Trophoblast cell (in vitro differentiated cells and primary cell): ENCODE measurements around the gene GNPAT.

Experiments used
- DNase-seq, 2 donors: peaks; one replicate each; pipeline ENCODE4 v3.0.0-alpha.2; 2016
- H2AFZ ChIP-seq: 2 replicates; pipeline ENCODE4 v1.6.1; 2013; ENCODE audit warnings: low read length, moderate library complexity, mild to moderate bottlenecking; ENCODE audit not compliant: insufficient read depth, poor library complexity
- H2AK5ac ChIP-seq: 2 replicates; pipeline ENCODE4 v1.6.1; 2013; ENCODE audit warnings: mild to moderate bottlenecking, low read length
- H2BK120ac ChIP-seq: 2 replicates; pipeline ENCODE4 v1.6.1; 2013; ENCODE audit warnings: low read length, mild to moderate bottlenecking, moderate library complexity; ENCODE audit not compliant: insufficient read depth, poor library complexity
- H2BK12ac ChIP-seq: 2 replicates; pipeline ENCODE4 v1.6.1; 2013; ENCODE audit warnings: mild to moderate bottlenecking, low read length, moderate library complexity
- H2BK5ac ChIP-seq: 2 replicates; pipeline ENCODE4 v1.6.1; 2013; ENCODE audit warnings: low read length, low read depth, moderate library complexity, mild to moderate bottlenecking; ENCODE audit not compliant: poor library complexity
- H3K14ac ChIP-seq: 2 replicates; pipeline ENCODE4 v1.6.1; 2013; ENCODE audit warnings: mild to moderate bottlenecking, low read length
- H3K18ac ChIP-seq: 2 replicates; pipeline ENCODE4 v1.6.1; 2013; ENCODE audit warnings: mild to moderate bottlenecking, low read length
- H3K23ac ChIP-seq: 2 replicates; pipeline ENCODE4 v1.6.1; 2013; ENCODE audit warnings: low read length
- H3K27ac ChIP-seq: 2 replicates; pipeline ENCODE4 v1.5.1; 2013; ENCODE audit warnings: low read depth, mild to moderate bottlenecking, inconsistent platforms, low read length, moderate library complexity
- H3K27me3 ChIP-seq: 2 replicates; pipeline ENCODE4 v1.6.1; 2013; ENCODE audit warnings: inconsistent platforms, mild to moderate bottlenecking, low read length, moderate library complexity; ENCODE audit not compliant: insufficient read depth
- H3K36me3 ChIP-seq, 2 experiments: 1 replicate in 1 of 2; 2 replicates in 1 of 2; pipeline ENCODE4 v1.6.1; 2013; ENCODE audit warnings: low read length in 2 of 2, mild to moderate bottlenecking in 2 of 2, moderate library complexity in 1 of 2; ENCODE audit not compliant: insufficient read depth in 2 of 2, control insufficient read depth in 1 of 2
- H3K4ac ChIP-seq: 2 replicates; pipeline ENCODE4 v1.6.1; 2013; ENCODE audit warnings: low read depth, mild to moderate bottlenecking, low read length, moderate library complexity
- H3K4me1 ChIP-seq, 2 experiments: 1 replicate in 1 of 2; 2 replicates in 1 of 2; pipeline ENCODE4 v1.6.1; 2013; ENCODE audit warnings: low read length in 2 of 2, mild to moderate bottlenecking in 2 of 2, moderate library complexity in 1 of 2; ENCODE audit not compliant: insufficient read depth in 2 of 2, control insufficient read depth in 1 of 2
- H3K4me2 ChIP-seq: 2 replicates; pipeline ENCODE4 v1.6.1; 2013; ENCODE audit warnings: inconsistent platforms, mild to moderate bottlenecking, low read length, moderate library complexity
- H3K4me3 ChIP-seq: 2 replicates; pipeline ENCODE4 v1.5.1; 2013; ENCODE audit warnings: mild to moderate bottlenecking, low read depth, low read length, inconsistent platforms
- H3K79me1 ChIP-seq: one replicate; pipeline ENCODE4 v1.6.1; 2013; ENCODE audit warnings: low read length
- H3K79me2 ChIP-seq: 2 replicates; pipeline ENCODE4 v1.6.1; 2013; ENCODE audit warnings: low read length, mild to moderate bottlenecking; ENCODE audit not compliant: control insufficient read depth, insufficient read depth, poor library complexity
- H3K9ac ChIP-seq: 2 replicates; pipeline ENCODE4 v1.6.1; 2013; ENCODE audit warnings: mild to moderate bottlenecking, low read length
- H3K9me3 ChIP-seq: 2 replicates; pipeline ENCODE4 v1.6.1; 2013; ENCODE audit warnings: low read depth, mild to moderate bottlenecking, control low read depth, inconsistent platforms, low read length; ENCODE audit not compliant: insufficient read depth
- H4K12ac ChIP-seq: 2 replicates; pipeline ENCODE4 v1.6.1; 2013; ENCODE audit warnings: low read depth, mild to moderate bottlenecking, low read length, moderate library complexity
- H4K8ac ChIP-seq: 2 replicates; pipeline ENCODE4 v1.6.1; 2013; ENCODE audit warnings: low read depth, mild to moderate bottlenecking, low read length, moderate library complexity
- H4K91ac ChIP-seq: one replicate; pipeline ENCODE4 v1.6.1; 2013; ENCODE audit warnings: low read depth, mild to moderate bottlenecking, low read length, moderate library complexity
- WGBS: extraction: QIAGEN DNeasy Blood & Tissue Kit; methylation state at CpG from one replicate; pipeline ENCODE4 v1.1.7; 2013; ENCODE audit warnings: missing lambda C conversion rate; ENCODE audit not compliant: insufficient read length, insufficient coverage; ENCODE audit errors: extremely low coverage; 5-methylcytosine and 5-hydroxymethylcytosine counted together

GNPAT gene

DNA sequence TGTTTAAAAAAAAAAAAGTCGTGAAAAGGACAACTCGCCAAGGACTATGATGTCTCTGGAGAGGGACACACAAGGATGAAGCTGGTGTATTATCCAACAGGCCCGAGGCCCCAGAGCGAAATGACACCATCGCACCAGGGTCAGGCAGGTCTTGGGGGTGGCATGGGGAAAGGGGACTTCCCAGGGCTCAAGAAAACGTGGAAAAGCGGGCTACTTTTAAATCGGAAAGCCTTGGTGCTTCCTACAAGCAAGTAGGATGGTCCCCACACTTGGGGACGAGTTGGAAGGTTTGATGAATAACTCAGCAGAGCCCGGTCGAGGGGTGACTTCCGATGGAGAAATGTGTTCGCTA is 505 bp upstream of the GNPAT start:
- H2BK120ac ChIP-seq = peak overlapping the region; percentile 87
- no peaks in the 10 kb centered on the region for H3K9me3 ChIP-seq
- peak overlapping the region; percentile 97 for H3K4me2 ChIP-seq
- H4K12ac ChIP-seq = peak overlapping the region; percentile 98
- H3K9ac ChIP-seq = peak overlapping the region; percentile 80
- peak overlapping the region; percentile 87 for H3K4ac ChIP-seq
- H3K4me3 ChIP-seq = peak overlapping the region; percentile 79
- H2AK5ac ChIP-seq = peak overlapping the region; percentile 47
- H2BK5ac ChIP-seq = no peak overlapping the region
- H3K79me1 ChIP-seq = peaks cover 9% of the 10 kb centered on the region
- no CpG with 5 or more reads among the region's 13 CpGs for WGBS
- peaks cover 6 to 9% of the 10 kb centered on the region in 2 experiments for H3K36me3 ChIP-seq
- peak in 1 of 2 donors; percentile 17 for DNase-seq
- H3K79me2 ChIP-seq = peaks cover 12% of the 10 kb centered on the region
- peak overlapping the region; percentile 97 for H3K14ac ChIP-seq
- H3K27ac ChIP-seq = no peak overlapping the region
- H2AFZ ChIP-seq = peak overlapping the region; percentile 80
- peak overlapping the region; percentile 98 for H4K8ac ChIP-seq
- H3K23ac ChIP-seq = no peak overlapping the region
- H3K18ac ChIP-seq = peak overlapping the region; percentile 92
- H3K27me3 ChIP-seq = no peaks in the 10 kb centered on the region
- no peak overlapping the region for H2BK12ac ChIP-seq
- peaks cover 2 to 3% of the 10 kb centered on the region in 2 experiments for H3K4me1 ChIP-seq
- peak overlapping the region; percentile 90 for H4K91ac ChIP-seq

DNA sequence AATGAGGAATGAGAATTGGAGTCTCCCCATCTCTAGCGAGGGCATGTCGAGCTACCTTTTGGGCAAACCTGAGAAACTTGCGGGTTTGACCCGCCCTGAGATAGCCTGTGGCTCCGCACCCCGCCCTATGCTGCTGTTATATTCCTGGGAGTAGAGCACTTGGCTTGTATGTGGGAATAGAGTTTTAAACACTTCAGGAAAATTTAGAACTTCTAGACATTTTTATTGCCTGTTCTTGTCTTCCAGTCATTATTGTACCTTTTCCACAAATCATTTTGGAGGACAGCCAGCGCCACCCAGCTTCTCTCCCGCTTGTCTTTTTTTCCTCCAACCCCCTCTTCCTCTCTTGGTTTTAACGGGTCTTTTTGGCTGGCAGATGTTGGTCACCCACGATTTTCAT is 738 bp downstream of the GNPAT start:
- WGBS = no CpG with 5 or more reads among the region's 10 CpGs
- H2AFZ ChIP-seq = peak overlapping the region; percentile 80
- no peaks in the 10 kb centered on the region for H3K27me3 ChIP-seq

DNA sequence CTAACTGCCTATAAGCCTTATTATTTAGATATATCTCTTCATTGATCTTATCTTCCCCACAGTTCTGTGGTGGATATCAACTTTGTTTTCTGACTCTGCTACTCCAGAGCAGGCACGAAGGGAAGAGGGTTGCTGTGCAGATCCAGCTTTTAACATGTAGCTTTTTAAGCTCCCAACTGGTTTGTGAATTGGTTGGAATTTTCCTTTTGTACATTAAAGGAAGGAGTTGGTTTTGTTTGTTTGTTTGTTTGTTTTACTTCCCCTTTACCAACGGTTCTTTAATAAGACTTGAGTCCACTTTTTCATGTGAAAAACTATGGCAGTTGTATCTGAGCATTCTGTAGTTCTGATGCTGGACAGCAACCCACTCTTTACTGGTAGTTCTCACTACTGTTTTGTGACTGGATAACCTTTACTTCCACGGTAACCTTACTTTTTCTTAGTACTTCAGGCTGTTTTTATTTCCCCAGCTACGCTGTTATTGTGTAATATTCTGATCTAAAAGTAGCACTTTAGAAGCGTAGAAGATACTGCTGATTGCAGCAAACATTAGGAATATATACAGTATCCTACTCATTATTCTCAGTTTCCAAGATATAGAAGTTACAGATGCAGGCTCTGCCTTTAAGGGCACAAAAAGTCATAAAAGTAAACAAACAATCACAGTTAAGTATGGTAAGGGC is 1.6 kb downstream of the GNPAT start:
- H2BK12ac ChIP-seq = no peak overlapping the region
- H2BK120ac ChIP-seq = no peak overlapping the region
- peaks cover 12% of the 10 kb centered on the region for H3K79me2 ChIP-seq
- no peak overlapping the region for H3K4me2 ChIP-seq
- no peak overlapping the region for H3K9ac ChIP-seq
- no peak overlapping the region for H2BK5ac ChIP-seq
- WGBS = no CpG with 5 or more reads among the region's 5 CpGs
- no peak overlapping the region for H4K12ac ChIP-seq
- peaks cover 4 to 9% of the 10 kb centered on the region in 2 experiments for H3K36me3 ChIP-seq
- no peak overlapping the region for H3K23ac ChIP-seq
- H3K27ac ChIP-seq = no peak overlapping the region
- DNase-seq = peak in 1 of 2 donors; percentile 8
- no peaks in the 10 kb centered on the region for H3K9me3 ChIP-seq
- H2AFZ ChIP-seq = no peak overlapping the region
- no peak overlapping the region for H3K14ac ChIP-seq
- no peak overlapping the region for H3K4me3 ChIP-seq
- H3K79me1 ChIP-seq = peaks cover 9% of the 10 kb centered on the region
- no peaks in the 10 kb centered on the region for H3K27me3 ChIP-seq
- no peak overlapping the region for H4K8ac ChIP-seq
- no peak overlapping the region for H4K91ac ChIP-seq
- no peak overlapping the region for H2AK5ac ChIP-seq
- H3K18ac ChIP-seq = no peak overlapping the region
- H3K4me1 ChIP-seq = peaks cover 2 to 3% of the 10 kb centered on the region in 2 experiments
- no peak overlapping the region for H3K4ac ChIP-seq

More for the DNA sequence above, 738 bp downstream of the GNPAT start:
- no peak overlapping the region for H3K4ac ChIP-seq
- peaks cover 6 to 9% of the 10 kb centered on the region in 2 experiments for H3K36me3 ChIP-seq
- peak overlapping the region; percentile 79 for H3K4me3 ChIP-seq
- no peak overlapping the region for H2AK5ac ChIP-seq
- H3K79me1 ChIP-seq = peaks cover 9% of the 10 kb centered on the region
- peaks cover 12% of the 10 kb centered on the region for H3K79me2 ChIP-seq
- H4K91ac ChIP-seq = peak overlapping the region; percentile 64
- no peak overlapping the region for H3K27ac ChIP-seq
- DNase-seq = peak in 1 of 2 donors; percentile 33
- peaks cover 2 to 3% of the 10 kb centered on the region in 2 experiments for H3K4me1 ChIP-seq
- H2BK120ac ChIP-seq = peak overlapping the region; percentile 11
- no peaks in the 10 kb centered on the region for H3K9me3 ChIP-seq
- H2BK12ac ChIP-seq = no peak overlapping the region
- H3K4me2 ChIP-seq = peak overlapping the region; percentile 97
- peak overlapping the region; percentile 26 for H3K18ac ChIP-seq
- H4K12ac ChIP-seq = no peak overlapping the region
- peak overlapping the region; percentile 98 for H4K8ac ChIP-seq
- H3K23ac ChIP-seq = no peak overlapping the region
- no peak overlapping the region for H2BK5ac ChIP-seq
- H3K9ac ChIP-seq = peak overlapping the region; percentile 68
- H3K14ac ChIP-seq = peak overlapping the region; percentile 28

DNA sequence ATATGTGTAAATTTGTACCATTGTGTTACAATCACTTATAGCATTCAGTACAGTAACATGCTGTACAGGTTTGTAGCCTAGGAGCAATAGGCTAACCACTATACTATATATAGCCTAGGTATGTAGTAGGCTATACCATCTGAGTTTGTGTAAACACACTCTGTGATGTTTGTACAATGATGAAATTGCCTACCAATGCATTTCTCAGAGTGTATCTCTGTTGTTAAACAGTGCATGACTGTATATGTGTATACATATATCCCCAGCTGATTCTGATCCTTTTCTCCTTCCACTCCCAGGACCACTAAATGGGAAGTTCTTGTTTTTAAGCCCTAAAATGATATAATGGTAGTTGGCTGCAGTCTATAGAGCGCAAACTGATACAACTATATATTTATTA is 7.8 kb downstream of the GNPAT start:
- no peaks in the 10 kb centered on the region for H3K27me3 ChIP-seq
- no peak overlapping the region for H2AK5ac ChIP-seq
- no peak overlapping the region for H3K4ac ChIP-seq
- no peaks in the 10 kb centered on the region for H3K79me2 ChIP-seq
- H2AFZ ChIP-seq = no peak overlapping the region
- no CpG with 5 or more reads among the region's 1 CpG for WGBS
- no peak overlapping the region for H2BK120ac ChIP-seq
- no peak overlapping the region for H3K23ac ChIP-seq
- H2BK12ac ChIP-seq = no peak overlapping the region
- H3K4me1 ChIP-seq = no peaks in the 10 kb centered on the region
- H2BK5ac ChIP-seq = no peak overlapping the region
- no peak for DNase-seq
- H3K27ac ChIP-seq = no peak overlapping the region
- H3K9me3 ChIP-seq = no peaks in the 10 kb centered on the region
- H3K18ac ChIP-seq = no peak overlapping the region
- H4K8ac ChIP-seq = no peak overlapping the region
- H3K79me1 ChIP-seq = no peaks in the 10 kb centered on the region
- no peak overlapping the region for H3K4me3 ChIP-seq
- H3K4me2 ChIP-seq = no peak overlapping the region
- H3K14ac ChIP-seq = no peak overlapping the region
- H4K12ac ChIP-seq = no peak overlapping the region
- no peak overlapping the region for H3K9ac ChIP-seq
- peaks cover 0 to 2% of the 10 kb centered on the region in 2 experiments for H3K36me3 ChIP-seq
- H4K91ac ChIP-seq = no peak overlapping the region
